ENCODE measurements around the gene B3GALT6.
A peak's percentile ranks its signal among the peaks of the same experiment; 100 is the strongest.

The B3GALT6 gene

DNA sequence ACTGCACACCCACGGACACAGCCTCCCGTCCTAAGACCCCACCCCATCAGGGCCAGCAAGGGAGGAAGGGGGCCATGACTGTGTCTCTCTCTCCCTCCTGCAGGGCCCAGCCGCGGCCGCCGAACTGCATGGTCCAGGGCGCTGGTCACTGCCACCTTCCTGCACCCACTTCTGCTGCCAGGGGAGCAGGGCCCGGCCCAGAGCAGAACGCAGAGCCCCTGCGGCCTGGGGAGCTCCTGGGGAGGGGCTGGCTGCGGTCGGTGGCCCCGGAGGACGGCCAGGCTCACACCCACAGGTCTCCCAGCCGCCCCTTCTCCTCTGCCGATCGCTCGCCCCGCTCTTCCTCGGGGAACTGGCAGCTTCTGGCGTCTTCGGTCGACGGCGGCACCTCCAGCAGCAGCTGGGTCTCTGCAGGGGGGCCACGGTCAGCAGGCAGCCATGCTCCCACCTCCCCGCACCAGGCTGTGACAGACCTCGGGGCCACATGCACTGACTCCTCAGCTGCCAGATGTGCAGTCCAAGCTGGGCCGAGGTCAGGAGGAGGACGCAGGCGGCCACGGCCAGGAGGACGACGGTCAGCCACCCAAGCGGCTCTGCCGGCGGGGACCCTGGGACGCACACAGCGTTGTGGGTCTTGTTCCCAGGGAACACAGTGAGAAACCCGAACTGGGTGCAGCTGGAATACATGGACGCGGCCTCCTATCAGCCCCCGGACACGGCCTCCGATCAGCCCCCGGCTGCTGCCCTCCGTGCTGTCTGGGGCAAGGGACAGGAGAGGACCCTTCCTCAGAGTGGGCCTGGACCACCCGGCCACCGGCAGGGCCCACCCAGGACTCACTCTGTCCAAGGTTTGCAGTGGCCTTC is 28.2 kb upstream of the B3GALT6 start:
- POLR2A ChIA-PET: no interaction called here
- TF ChIP-seq, protein P1, sequence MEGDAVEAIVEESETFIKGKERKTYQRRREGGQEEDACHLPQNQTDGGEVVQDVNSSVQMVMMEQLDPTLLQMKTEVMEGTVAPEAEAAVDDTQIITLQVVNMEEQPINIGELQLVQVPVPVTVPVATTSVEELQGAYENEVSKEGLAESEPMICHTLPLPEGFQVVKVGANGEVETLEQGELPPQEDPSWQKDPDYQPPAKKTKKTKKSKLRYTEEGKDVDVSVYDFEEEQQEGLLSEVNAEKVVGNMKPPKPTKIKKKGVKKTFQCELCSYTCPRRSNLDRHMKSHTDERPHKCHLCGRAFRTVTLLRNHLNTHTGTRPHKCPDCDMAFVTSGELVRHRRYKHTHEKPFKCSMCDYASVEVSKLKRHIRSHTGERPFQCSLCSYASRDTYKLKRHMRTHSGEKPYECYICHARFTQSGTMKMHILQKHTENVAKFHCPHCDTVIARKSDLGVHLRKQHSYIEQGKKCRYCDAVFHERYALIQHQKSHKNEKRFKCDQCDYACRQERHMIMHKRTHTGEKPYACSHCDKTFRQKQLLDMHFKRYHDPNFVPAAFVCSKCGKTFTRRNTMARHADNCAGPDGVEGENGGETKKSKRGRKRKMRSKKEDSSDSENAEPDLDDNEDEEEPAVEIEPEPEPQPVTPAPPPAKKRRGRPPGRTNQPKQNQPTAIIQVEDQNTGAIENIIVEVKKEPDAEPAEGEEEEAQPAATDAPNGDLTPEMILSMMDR (IDR thresholded peaks at IDR 0.05; ENCODE audit: control extremely low read depth, extremely low read depth, low read depth, missing control alignments): no peak
- no peak for DNase-seq (ENCODE audit: extremely low spot score)
- CTCF ChIA-PET: interaction anchor here (2.6 kb wide), 1 partner anchor 82 kb away, joined by 13 read pairs; no protein-coding TSS in a partner anchor

DNA sequence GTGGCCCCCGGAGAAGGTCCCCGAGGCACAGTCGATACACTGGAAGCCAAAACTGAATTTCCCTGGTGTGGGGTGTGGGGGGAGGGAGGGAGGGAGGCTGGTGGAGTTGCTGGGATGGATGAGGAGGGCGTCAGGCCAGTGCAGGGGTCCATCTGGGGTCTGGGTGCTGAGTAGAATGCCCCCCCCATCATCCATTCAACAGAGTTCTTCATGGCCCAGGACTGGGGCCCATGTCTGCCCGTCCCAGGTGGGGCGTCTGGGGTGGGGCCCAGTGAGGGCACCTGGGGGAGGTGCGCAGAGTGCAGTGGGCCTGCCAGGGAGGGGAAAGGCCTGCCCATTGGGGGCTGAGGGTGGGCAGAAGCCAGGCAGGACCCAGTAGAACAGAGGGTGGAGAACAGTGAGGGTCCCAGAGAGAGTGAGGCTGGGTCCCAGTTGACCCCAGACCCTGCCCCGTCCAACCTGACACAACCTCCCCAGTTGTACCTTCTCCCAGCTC is 27.6 kb upstream of the B3GALT6 start:
- DNase-seq (ENCODE audit: extremely low spot score): no peak
- CTCF ChIA-PET: interaction anchor here (1.3 to 2.6 kb wide), 2 partner anchors 83 to 140 kb away, joined by 3 to 13 read pairs; no protein-coding TSS in a partner anchor
- POLR2A ChIA-PET: no interaction called here
- TF ChIP-seq, protein P1 (IDR thresholded peaks at IDR 0.05; ENCODE audit: control extremely low read depth, extremely low read depth, low read depth, missing control alignments): no peak

GRCh38 chr1:1204998-1205768 is 26.9 kb upstream of the B3GALT6 start:
- DNase-seq (ENCODE audit: extremely low spot score): no peak
- TF ChIP-seq, protein P1 (IDR thresholded peaks at IDR 0.05; ENCODE audit: control extremely low read depth, extremely low read depth, low read depth, missing control alignments): no peak
- CTCF ChIA-PET: interaction anchor here (0.7 to 2.6 kb wide), 6 partner anchors 14 to 141 kb away, joined by 3 to 13 read pairs (median 3); no protein-coding TSS in a partner anchor
- POLR2A ChIA-PET: no interaction called here

GRCh38 chr1:1205769-1206375 is 26.2 kb upstream of the B3GALT6 start:
- POLR2A ChIA-PET: no interaction called here
- CTCF ChIA-PET: interaction anchor here (0.7 to 1.6 kb wide), 4 partner anchors 18 to 142 kb away, joined by 3 to 4 read pairs (median 3); no protein-coding TSS in a partner anchor
- TF ChIP-seq, protein P1 (IDR thresholded peaks at IDR 0.05; ENCODE audit: control extremely low read depth, extremely low read depth, low read depth, missing control alignments): no peak
- no peak for DNase-seq (ENCODE audit: extremely low spot score)

GRCh38 chr1:1206376-1206965 is 25.6 kb upstream of the B3GALT6 start, which contains the start of gene TNFRSF18:
TNFRSF18 (minus strand) TSS chr1:1206592; CDS start chr1:1206571, 21 bp downstream.
- CTCF ChIA-PET: interaction anchor here (1.0 to 4.7 kb wide), 4 partner anchors 9 to 84 kb away, joined by 3 to 21 read pairs (median 5); no protein-coding TSS in a partner anchor
- TF ChIP-seq, protein P1 (IDR thresholded peaks at IDR 0.05; ENCODE audit: control extremely low read depth, extremely low read depth, low read depth, missing control alignments): no peak
- POLR2A ChIA-PET: no interaction called here
- DNase-seq (ENCODE audit: extremely low spot score): peak; percentile 70
